CD4-positive, alpha-beta memory T cell (primary cell): ENCODE data around the gene OR14C36. TPM values are rescaled to one million over a fixed set of nuclear protein-coding genes. Genes with fewer than 3 reads are reported as not detected.

ENCODE experiments used
- CTCF ChIA-PET: fragments of 350-600 bp; sonication (Branson Sonifier 250); formaldehyde crosslinking; loops from one replicate; lab custom pipeline; 2021; ENCODE audit warnings: inconsistent platforms; ENCODE audit not compliant: partially characterized antibody; lab: Charles Lee
- POLR2A ChIA-PET: fragments of 350-600 bp; sonication (Branson Sonifier 250); formaldehyde crosslinking; loops from one replicate; lab custom pipeline; 2021; ENCODE audit not compliant: partially characterized antibody; lab: Charles Lee
- DNase-seq, 5 donors: peaks; one replicate each; pipeline versions ENCODE4 v3.0.0 to v3.0.0-alpha.2; 2020 to 2022; ENCODE audit warnings: mixed read lengths in 1 of 5
- H3K27ac ChIP-seq: one replicate; pipeline ENCODE4 v1.7.0; 2013; ENCODE audit warnings: low read depth, low read length
- H3K27me3 ChIP-seq: 2 replicates; pipeline ENCODE4 v1.7.0; 2013; ENCODE audit warnings: mild to moderate bottlenecking, low read length, moderate library complexity; ENCODE audit not compliant: insufficient read depth
- H3K36me3 ChIP-seq: 2 replicates; pipeline ENCODE4 v1.7.0; 2013; ENCODE audit warnings: mild to moderate bottlenecking, low read length, moderate library complexity; ENCODE audit not compliant: insufficient read depth
- H3K4me1 ChIP-seq: 2 replicates; pipeline ENCODE4 v1.7.0; 2013; ENCODE audit warnings: mild to moderate bottlenecking, low read length, moderate library complexity; ENCODE audit not compliant: insufficient read depth
- H3K4me3 ChIP-seq, 2 donors: one replicate each; pipeline ENCODE4 v1.7.0; 2013; ENCODE audit warnings: low read length in 2 of 2, mild to moderate bottlenecking in 1 of 2
- H3K9me3 ChIP-seq, 2 donors: one replicate each; pipeline ENCODE4 v1.7.0; 2013; ENCODE audit warnings: low read length in 2 of 2, control low read depth in 1 of 2; ENCODE audit not compliant: control insufficient read depth in 1 of 2
- H3K27ac Mint-ChIP-seq, 7 donors: one replicate each; pipeline ENCODE4 v1.8.0; 2020 to 2021; ENCODE audit warnings: mixed read lengths in 7 of 7, mild to moderate bottlenecking in 6 of 7, inconsistent platforms in 3 of 7, moderate library complexity in 3 of 7
- H3K27me3 Mint-ChIP-seq, 2 donors: one replicate each; pipeline ENCODE4 v1.8.0; 2020 to 2021; ENCODE audit warnings: mixed read lengths in 2 of 2
- H3K36me3 Mint-ChIP-seq, 2 donors: one replicate each; pipeline ENCODE4 v1.8.0; 2020 to 2021; ENCODE audit warnings: mixed read lengths in 2 of 2, inconsistent platforms in 1 of 2, mild to moderate bottlenecking in 1 of 2
- H3K4me1 Mint-ChIP-seq, 4 donors: one replicate each; pipeline ENCODE4 v1.8.0; 2020 to 2021; ENCODE audit warnings: mixed read lengths in 4 of 4, mild to moderate bottlenecking in 1 of 4
- H3K4me3 Mint-ChIP-seq, 8 donors: one replicate each; pipeline ENCODE4 v1.8.0; 2020 to 2021; ENCODE audit warnings: mixed read lengths in 8 of 8, mild to moderate bottlenecking in 7 of 8, moderate library complexity in 6 of 8, inconsistent platforms in 3 of 8
- H3K9me3 Mint-ChIP-seq, 8 donors: one replicate each; pipeline ENCODE4 v1.8.0; 2020 to 2021; ENCODE audit warnings: mixed read lengths in 8 of 8, mild to moderate bottlenecking in 5 of 8, inconsistent platforms in 3 of 8, moderate library complexity in 1 of 8
- intact Hi-C: fragments of 100-400 bp; cut with micrococcal nuclease; formaldehyde crosslinking; loops from one replicate; pipeline ENCODE4 v1.15.1; 2023
- polyA plus RNA-seq, 2 donors: library from polyadenylated mRNA; unstranded; fragments of 300-500 nt; fragmentation: Illumina TruSeq; gene quantifications; one replicate each; pipeline ENCODE4 v1.2.3, GENCODE V29; 2021
- total RNA-seq, 2 experiments: library from RNA; stranded (reverse); gene quantifications; one replicate each; pipeline ENCODE4 v1.2.3, GENCODE V29; 2021

The OR14C36 gene
- total and polyA plus RNA-seq, 4 experiments from 2014 or later = not detected

DNA sequence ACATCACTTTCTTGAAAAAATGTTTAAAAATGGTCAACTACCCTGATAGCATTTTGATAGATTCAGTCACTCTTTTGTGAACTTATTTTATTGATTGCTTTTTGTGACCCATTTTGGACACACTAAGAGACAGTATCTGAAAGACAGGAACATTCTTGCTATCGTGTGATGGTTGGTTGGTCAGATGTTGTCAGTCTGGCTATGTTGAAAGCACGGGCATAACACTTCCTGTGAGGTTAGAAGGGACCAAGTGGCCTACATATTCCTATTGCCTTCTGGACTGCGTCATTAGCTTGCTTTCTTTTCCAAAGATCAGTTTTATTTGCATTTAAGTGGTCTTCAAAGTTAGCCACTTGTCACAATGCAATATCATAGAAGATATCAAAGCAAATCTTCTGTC lies 28.3 kb downstream of the OR14C36 start:
- CTCF ChIA-PET = no interaction called here
- Histone ChIP-seq H3K27me3 (no peaks in the 10 kb centered on the region), H3K27ac (no peak overlapping the region), H3K36me3 (no peaks in the 10 kb centered on the region), H3K9me3 (no peaks in the 10 kb centered on the region), H3K4me3 (no peak overlapping the region), H3K4me1 (no peaks in the 10 kb centered on the region)
- DNase-seq = no peak
- Mint-ChIP-seq H3K36me3 (no peaks in the 10 kb centered on the region), H3K9me3 (peaks cover 0 to 1% (median 0%) of the 10 kb centered on the region in 8 donors), H3K27me3 (peaks cover 0 to 7% of the 10 kb centered on the region in 2 donors), H3K27ac (no peak overlapping the region), H3K4me1 (peaks cover 0 to 7% (median under 1%) of the 10 kb centered on the region in 4 donors), H3K4me3 (no peak overlapping the region)
- POLR2A ChIA-PET = no interaction called here
- intact Hi-C loops = no loop called here

DNA sequence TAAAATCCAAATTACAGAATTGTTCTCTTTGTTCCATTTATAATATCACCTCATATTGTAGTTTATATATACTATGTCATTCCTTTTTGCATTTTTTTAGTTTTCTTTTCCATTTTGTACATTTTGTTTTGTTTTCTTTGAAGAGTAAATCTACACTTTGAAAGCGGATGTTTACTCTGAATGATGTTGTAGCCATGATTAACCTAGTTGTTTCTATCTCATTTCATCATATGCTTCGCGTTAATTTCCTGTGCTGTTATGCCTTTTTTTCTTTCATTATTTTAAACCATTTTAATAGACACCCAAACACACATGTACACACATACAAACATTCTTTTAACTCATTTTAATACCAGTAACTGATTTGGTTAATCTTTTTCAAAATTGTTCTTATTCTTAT lies 32.3 kb downstream of the OR14C36 start:
- no peak overlapping the region for H3K27ac Mint-ChIP-seq
- Histone ChIP-seq H3K4me3 (no peak overlapping the region), H3K36me3 (no peaks in the 10 kb centered on the region), H3K4me1 (no peaks in the 10 kb centered on the region), H3K9me3 (no peaks in the 10 kb centered on the region), H3K27me3 (no peaks in the 10 kb centered on the region), H3K27ac (no peak overlapping the region)
- H3K27me3 Mint-ChIP-seq = peaks cover 0 to 6% of the 10 kb centered on the region in 2 donors
- H3K4me1 Mint-ChIP-seq = no peaks in the 10 kb centered on the region
- no peaks in the 10 kb centered on the region for H3K36me3 Mint-ChIP-seq
- no peaks in the 10 kb centered on the region for H3K9me3 Mint-ChIP-seq
- intact Hi-C loops = no loop called here
- ChIA-PET CTCF (no interaction called here), POLR2A (no interaction called here)
- DNase-seq = no peak
- no peak overlapping the region for H3K4me3 Mint-ChIP-seq

DNA sequence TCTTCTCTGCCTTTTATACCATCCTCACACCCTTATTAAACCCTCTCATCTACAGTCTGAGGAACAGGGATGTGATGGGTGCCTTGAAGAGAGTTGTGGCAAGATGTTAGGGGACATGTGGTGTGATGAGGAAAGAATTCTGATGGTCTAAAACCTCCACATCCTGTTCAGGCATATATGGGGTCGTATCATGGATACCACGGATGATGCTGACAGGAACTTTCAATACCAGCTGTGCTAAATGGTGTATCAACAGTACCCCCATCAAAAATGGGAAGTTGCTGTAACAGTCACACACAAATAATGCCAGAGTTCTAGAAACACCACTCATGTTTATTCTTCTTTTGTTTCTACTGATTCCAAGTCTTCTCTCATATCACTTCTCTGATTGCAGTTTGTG lies 39.9 kb downstream of the OR14C36 start:
- no peaks in the 10 kb centered on the region for H3K9me3 ChIP-seq
- no peaks in the 10 kb centered on the region for H3K36me3 Mint-ChIP-seq
- peaks cover 11 to 14% of the 10 kb centered on the region in 2 donors for H3K27me3 Mint-ChIP-seq
- H3K4me3 Mint-ChIP-seq = no peak overlapping the region
- H3K4me3 ChIP-seq = no peak overlapping the region
- H3K9me3 Mint-ChIP-seq = peaks cover 0 to 3% (median 0%) of the 10 kb centered on the region in 8 donors
- H3K4me1 Mint-ChIP-seq = no peaks in the 10 kb centered on the region
- H3K4me1 ChIP-seq = no peaks in the 10 kb centered on the region
- intact Hi-C loops = no loop called here
- ChIA-PET CTCF (no interaction called here), POLR2A (no interaction called here)
- no peak overlapping the region for H3K27ac Mint-ChIP-seq
- H3K36me3 ChIP-seq = no peaks in the 10 kb centered on the region
- no peak overlapping the region for H3K27ac ChIP-seq
- H3K27me3 ChIP-seq = no peaks in the 10 kb centered on the region
- DNase-seq = no peak

DNA sequence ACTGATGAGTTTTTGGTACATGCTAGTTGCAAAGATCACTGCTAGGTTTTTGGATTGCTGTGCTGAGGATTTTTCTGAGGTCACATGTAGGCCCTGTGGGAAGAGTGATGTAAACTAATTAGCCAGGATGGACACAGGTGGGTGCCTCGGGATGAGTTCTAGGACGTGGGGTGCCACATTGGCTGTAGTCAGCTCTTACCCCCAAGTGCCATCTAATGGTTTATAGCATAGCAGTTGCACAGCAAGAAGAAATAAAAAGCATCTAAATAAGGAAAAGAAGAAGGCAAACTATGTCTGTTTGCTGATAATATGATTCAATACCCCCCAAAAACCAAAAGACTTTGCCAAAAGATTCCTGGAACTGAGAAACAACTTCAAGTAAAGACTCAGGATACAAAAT lies 44.5 kb downstream of the OR14C36 start:
- Histone ChIP-seq H3K27me3 (no peaks in the 10 kb centered on the region), H3K9me3 (no peaks in the 10 kb centered on the region), H3K27ac (no peak overlapping the region), H3K4me3 (no peak overlapping the region), H3K36me3 (no peaks in the 10 kb centered on the region), H3K4me1 (no peaks in the 10 kb centered on the region)
- Mint-ChIP-seq H3K4me1 (no peaks in the 10 kb centered on the region), H3K4me3 (no peak overlapping the region), H3K27me3 (peaks cover 13 to 17% of the 10 kb centered on the region in 2 donors), H3K9me3 (peaks cover 0 to 17% (median 8%) of the 10 kb centered on the region in 8 donors), H3K27ac (no peak overlapping the region), H3K36me3 (no peaks in the 10 kb centered on the region)
- no peak for DNase-seq
- ChIA-PET POLR2A (no interaction called here), CTCF (no interaction called here)
- intact Hi-C loops = no loop called here

Other genes starting within 250 kb of the OR14C36 start
- not detected for gene OR2M5, start 203.6 kb upstream of the OR14C36 start, total RNA-seq
- not detected for gene OR2M5, start 203.6 kb upstream of the OR14C36 start, polyA plus RNA-seq
- not detected for gene OR2M2, start 174.0 kb upstream of the OR14C36 start, total RNA-seq
- not detected for gene OR2M2, start 174.0 kb upstream of the OR14C36 start, polyA plus RNA-seq
- gene OR2M3, start 151.5 kb upstream of the OR14C36 start, total RNA-seq = not detected
- gene OR2M3, start 151.5 kb upstream of the OR14C36 start, polyA plus RNA-seq = not detected
- gene OR2M4, start 117.4 kb upstream of the OR14C36 start, total RNA-seq = not detected
- gene OR2M4, start 117.4 kb upstream of the OR14C36 start, polyA plus RNA-seq = not detected
- not detected for gene OR2T33, start 70.8 kb upstream of the OR14C36 start, total RNA-seq
- not detected for gene OR2T33, start 70.8 kb upstream of the OR14C36 start, polyA plus RNA-seq
- not detected for gene OR2T12, start 45.4 kb upstream of the OR14C36 start, total RNA-seq
- gene OR2T12, start 45.4 kb upstream of the OR14C36 start, polyA plus RNA-seq = not detected
- gene OR2M7, start 24.2 kb upstream of the OR14C36 start, total RNA-seq = not detected
- not detected for gene OR2M7, start 24.2 kb upstream of the OR14C36 start, polyA plus RNA-seq
- not detected for gene OR2T4, start 12.9 kb downstream of the OR14C36 start, total RNA-seq
- not detected for gene OR2T4, start 12.9 kb downstream of the OR14C36 start, polyA plus RNA-seq
- gene OR2T6, start 27.0 kb downstream of the OR14C36 start, total RNA-seq = not detected
- not detected for gene OR2T6, start 27.0 kb downstream of the OR14C36 start, polyA plus RNA-seq
- not detected for gene OR2T1, start 54.3 kb downstream of the OR14C36 start, total RNA-seq
- not detected for gene OR2T1, start 54.3 kb downstream of the OR14C36 start, polyA plus RNA-seq
- not detected for gene OR2T2, start 96.9 kb downstream of the OR14C36 start, total RNA-seq
- not detected for gene OR2T2, start 96.9 kb downstream of the OR14C36 start, polyA plus RNA-seq
- not detected for gene OR2T3, start 124.6 kb downstream of the OR14C36 start, total RNA-seq
- not detected for gene OR2T3, start 124.6 kb downstream of the OR14C36 start, polyA plus RNA-seq
- not detected for gene OR2T5, start 139.8 kb downstream of the OR14C36 start, total RNA-seq
- not detected for gene OR2T5, start 139.8 kb downstream of the OR14C36 start, polyA plus RNA-seq
- gene OR2G6, start 159.3 kb downstream of the OR14C36 start, total RNA-seq = not detected
- not detected for gene OR2G6, start 159.3 kb downstream of the OR14C36 start, polyA plus RNA-seq
- gene OR2T29, start 214.0 kb downstream of the OR14C36 start, total RNA-seq = not detected
- gene OR2T29, start 214.0 kb downstream of the OR14C36 start, polyA plus RNA-seq = not detected
- not detected for gene OR2T34, start 226.0 kb downstream of the OR14C36 start, total RNA-seq
- under 1 TPM in 1 of 2 donors, not detected in 1; 0.32 TPM for gene OR2T34, start 226.0 kb downstream of the OR14C36 start, polyA plus RNA-seq
- not detected for gene OR2T10, start 248.9 kb downstream of the OR14C36 start, total RNA-seq
- not detected for gene OR2T10, start 248.9 kb downstream of the OR14C36 start, polyA plus RNA-seq